Right lobe of liver (tissue), 4 donors: ENCODE results near the gene NLRP10.

Experiments
- POLR2A ChIP-seq: fragments of 450-650 bp; IDR thresholded peaks from one replicate; pipeline ENCODE4 v1.6.1; 2017; ENCODE audit warnings: antibody characterized with exemption, mild to moderate bottlenecking
- TF ChIP-seq, protein P1 (sequence below), 4 donors: fragments of 200-600 bp in 3 of 4; fragments of 450-650 bp in 1 of 4; IDR thresholded peaks; one replicate each; pipeline versions ENCODE4 v1.5.1 to v1.8.0; 2016 to 2022; ENCODE audit warnings: antibody characterized with exemption in 4 of 4, mild to moderate bottlenecking in 2 of 4
- donor health status: DM: no; HTN: no; CAD: no.
- donor health status: DM: no; HTN: no; CAD: no.
- donor health status: DM: no; HTN: yes; CAD: no.

DNA sequence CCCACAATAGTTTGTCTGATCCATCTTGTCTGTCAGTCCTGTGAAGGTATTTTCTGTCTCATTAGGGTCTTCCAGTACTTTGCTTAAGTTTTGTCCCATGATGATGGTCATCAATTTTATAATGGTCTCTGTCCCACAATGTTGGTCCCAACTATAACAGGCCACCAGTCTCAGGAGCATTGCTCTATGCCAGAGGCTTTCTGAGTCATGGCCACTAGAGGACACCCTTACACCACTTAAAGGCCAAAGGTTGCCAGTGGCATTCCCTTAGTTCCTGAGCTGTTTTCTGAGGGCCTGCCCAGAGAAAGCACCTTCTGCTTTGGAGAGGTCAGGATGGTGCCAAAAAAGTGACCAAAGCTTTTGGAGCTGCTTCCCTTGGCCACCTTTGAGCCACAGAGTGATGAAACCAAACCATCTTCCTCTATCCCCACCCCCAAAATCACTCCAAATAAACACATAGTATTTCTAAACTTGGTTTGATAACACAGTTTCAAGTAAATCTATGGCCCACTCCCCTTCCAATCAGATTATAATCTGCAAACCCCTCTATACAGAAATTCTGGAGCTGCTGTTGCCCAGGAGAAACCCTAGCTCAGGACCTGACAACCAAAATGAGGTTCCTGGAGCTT is 41.2 kb upstream of the NLRP10 start:
- no peak for TF ChIP-seq POLR2A
- TF ChIP-seq, protein P1, sequence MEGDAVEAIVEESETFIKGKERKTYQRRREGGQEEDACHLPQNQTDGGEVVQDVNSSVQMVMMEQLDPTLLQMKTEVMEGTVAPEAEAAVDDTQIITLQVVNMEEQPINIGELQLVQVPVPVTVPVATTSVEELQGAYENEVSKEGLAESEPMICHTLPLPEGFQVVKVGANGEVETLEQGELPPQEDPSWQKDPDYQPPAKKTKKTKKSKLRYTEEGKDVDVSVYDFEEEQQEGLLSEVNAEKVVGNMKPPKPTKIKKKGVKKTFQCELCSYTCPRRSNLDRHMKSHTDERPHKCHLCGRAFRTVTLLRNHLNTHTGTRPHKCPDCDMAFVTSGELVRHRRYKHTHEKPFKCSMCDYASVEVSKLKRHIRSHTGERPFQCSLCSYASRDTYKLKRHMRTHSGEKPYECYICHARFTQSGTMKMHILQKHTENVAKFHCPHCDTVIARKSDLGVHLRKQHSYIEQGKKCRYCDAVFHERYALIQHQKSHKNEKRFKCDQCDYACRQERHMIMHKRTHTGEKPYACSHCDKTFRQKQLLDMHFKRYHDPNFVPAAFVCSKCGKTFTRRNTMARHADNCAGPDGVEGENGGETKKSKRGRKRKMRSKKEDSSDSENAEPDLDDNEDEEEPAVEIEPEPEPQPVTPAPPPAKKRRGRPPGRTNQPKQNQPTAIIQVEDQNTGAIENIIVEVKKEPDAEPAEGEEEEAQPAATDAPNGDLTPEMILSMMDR (IDR thresholded peaks at IDR 0.05) = peak; percentile 82 to 93 (median 88)
